ENCODE data around the gene LUC7L. TPM values are rescaled to one million over a fixed set of nuclear protein-coding genes. Genes with fewer than 3 reads are reported as not detected.

LUC7L gene
- total RNA-seq, 1 donor from 2014 or later = 74.1 TPM

- Mint-ChIP-seq H3K27ac (ENCODE audit: unreplicated experiment) (no peak overlapping the region), H3K4me3 (ENCODE audit: unreplicated experiment) (no peak overlapping the region), H3K4me1 (ENCODE audit: low read depth, unreplicated experiment) (peaks cover 9% of the 10 kb centered on the region), H3K9me3 (ENCODE audit: unreplicated experiment) (no peaks in the 10 kb centered on the region), H3K27me3 (ENCODE audit: low read depth, unreplicated experiment) (no peaks in the 10 kb centered on the region), H3K36me3 (ENCODE audit: low read depth, unreplicated experiment) (peaks cover 31% of the 10 kb centered on the region)
- Histone ChIP-seq H3K4me2 (ENCODE audit: low read length) (no peak overlapping the region), H3K27me3 (ENCODE audit: insufficient read depth, low read length) (no peaks in the 10 kb centered on the region), H4K20me1 (ENCODE audit: insufficient read depth, low read length) (peaks cover 73% of the 10 kb centered on the region), H3K4me3 (ENCODE audit: insufficient read depth, low read depth, low read length) (no peak overlapping the region), H3K9me3 (ENCODE audit: insufficient read depth, low read depth, low read length) (no peaks in the 10 kb centered on the region), H3K4me1 (ENCODE audit: insufficient read depth, low read length) (no peaks in the 10 kb centered on the region), H3K36me3 (ENCODE audit: insufficient read depth, low read length) (peaks cover 37% of the 10 kb centered on the region), H2AFZ (ENCODE audit: low read depth, low read length) (no peak overlapping the region), H3K79me2 (ENCODE audit: insufficient read depth, low read length) (peaks cover 6% of the 10 kb centered on the region), H3K27ac (ENCODE audit: low read depth, low read length) (no peak overlapping the region), H3K9ac (ENCODE audit: low read length) (no peak overlapping the region)
- FAIRE-seq (no peak), DNase-seq (ENCODE audit: low read depth) (no peak)
- TF ChIP-seq EZH2 (IDR thresholded peaks at IDR 0.05; ENCODE audit: insufficient read depth, low read length) (no peak), CTCF (IDR thresholded peaks at IDR 0.05; ENCODE audit: insufficient read depth, low read depth, low read length) (no peak)
Measured at GRCh38 chr16:189604-190186, 39.6 kb downstream of the LUC7L start.

GRCh38 chr16:188674-189073 lies 40.6 kb downstream of the LUC7L start:
- H3K4me1 Mint-ChIP-seq (ENCODE audit: low read depth, unreplicated experiment) = peaks cover 9% of the 10 kb centered on the region
- FAIRE-seq = no peak
- no peaks in the 10 kb centered on the region for H3K9me3 ChIP-seq (ENCODE audit: insufficient read depth, low read depth, low read length)
- H3K27ac Mint-ChIP-seq (ENCODE audit: unreplicated experiment) = no peak overlapping the region
- H3K9me3 Mint-ChIP-seq (ENCODE audit: unreplicated experiment) = no peaks in the 10 kb centered on the region
- H3K27me3 ChIP-seq (ENCODE audit: insufficient read depth, low read length) = no peaks in the 10 kb centered on the region
- DNase-seq (ENCODE audit: low read depth) = no peak
- TF ChIP-seq EZH2 (IDR thresholded peaks at IDR 0.05; ENCODE audit: insufficient read depth, low read length) = no peak
- no peak overlapping the region for H3K9ac ChIP-seq (ENCODE audit: low read length)
- no peak overlapping the region for H3K4me2 ChIP-seq (ENCODE audit: low read length)
- H3K4me1 ChIP-seq (ENCODE audit: insufficient read depth, low read length) = no peaks in the 10 kb centered on the region
- no peak overlapping the region for H3K4me3 Mint-ChIP-seq (ENCODE audit: unreplicated experiment)
- no peak overlapping the region for H3K4me3 ChIP-seq (ENCODE audit: insufficient read depth, low read depth, low read length)
- H3K79me2 ChIP-seq (ENCODE audit: insufficient read depth, low read length) = peaks cover 6% of the 10 kb centered on the region
- no peak overlapping the region for H2AFZ ChIP-seq (ENCODE audit: low read depth, low read length)
- H3K27ac ChIP-seq (ENCODE audit: low read depth, low read length) = no peak overlapping the region
- peaks cover 72% of the 10 kb centered on the region for H4K20me1 ChIP-seq (ENCODE audit: insufficient read depth, low read length)
- H3K27me3 Mint-ChIP-seq (ENCODE audit: low read depth, unreplicated experiment) = no peaks in the 10 kb centered on the region
- H3K36me3 Mint-ChIP-seq (ENCODE audit: low read depth, unreplicated experiment) = peaks cover 27% of the 10 kb centered on the region
- H3K36me3 ChIP-seq (ENCODE audit: insufficient read depth, low read length) = peaks cover 37% of the 10 kb centered on the region

- DNase-seq (ENCODE audit: low read depth) = no peak
- no peak overlapping the region for H3K4me3 ChIP-seq (ENCODE audit: insufficient read depth, low read depth, low read length)
- Mint-ChIP-seq H3K4me3 (ENCODE audit: unreplicated experiment) (no peak overlapping the region), H3K27me3 (ENCODE audit: low read depth, unreplicated experiment) (no peaks in the 10 kb centered on the region), H3K36me3 (ENCODE audit: low read depth, unreplicated experiment) (peaks cover 23% of the 10 kb centered on the region), H3K4me1 (ENCODE audit: low read depth, unreplicated experiment) (peaks cover 9% of the 10 kb centered on the region), H3K9me3 (ENCODE audit: unreplicated experiment) (no peaks in the 10 kb centered on the region), H3K27ac (ENCODE audit: unreplicated experiment) (no peak overlapping the region)
- peaks cover 6% of the 10 kb centered on the region for H3K79me2 ChIP-seq (ENCODE audit: insufficient read depth, low read length)
- H3K27ac ChIP-seq (ENCODE audit: low read depth, low read length) = no peak overlapping the region
- H3K9ac ChIP-seq (ENCODE audit: low read length) = no peak overlapping the region
- H3K36me3 ChIP-seq (ENCODE audit: insufficient read depth, low read length) = peaks cover 36% of the 10 kb centered on the region
- TF ChIP-seq CTCF (IDR thresholded peaks at IDR 0.05; ENCODE audit: insufficient read depth, low read depth, low read length) = no peak
- TF ChIP-seq EZH2 (IDR thresholded peaks at IDR 0.05; ENCODE audit: insufficient read depth, low read length) = no peak
- FAIRE-seq = no peak
- no peaks in the 10 kb centered on the region for H3K9me3 ChIP-seq (ENCODE audit: insufficient read depth, low read depth, low read length)
- no peaks in the 10 kb centered on the region for H3K27me3 ChIP-seq (ENCODE audit: insufficient read depth, low read length)
- H4K20me1 ChIP-seq (ENCODE audit: insufficient read depth, low read length) = peaks cover 66% of the 10 kb centered on the region
- H2AFZ ChIP-seq (ENCODE audit: low read depth, low read length) = no peak overlapping the region
- no peak overlapping the region for H3K4me2 ChIP-seq (ENCODE audit: low read length)
- H3K4me1 ChIP-seq (ENCODE audit: insufficient read depth, low read length) = no peaks in the 10 kb centered on the region
Measured at GRCh38 chr16:187330-187729, 41.9 kb downstream of the LUC7L start.
